Measurements from ENCODE around the gene ARID3A.

The ARID3A gene

DNA sequence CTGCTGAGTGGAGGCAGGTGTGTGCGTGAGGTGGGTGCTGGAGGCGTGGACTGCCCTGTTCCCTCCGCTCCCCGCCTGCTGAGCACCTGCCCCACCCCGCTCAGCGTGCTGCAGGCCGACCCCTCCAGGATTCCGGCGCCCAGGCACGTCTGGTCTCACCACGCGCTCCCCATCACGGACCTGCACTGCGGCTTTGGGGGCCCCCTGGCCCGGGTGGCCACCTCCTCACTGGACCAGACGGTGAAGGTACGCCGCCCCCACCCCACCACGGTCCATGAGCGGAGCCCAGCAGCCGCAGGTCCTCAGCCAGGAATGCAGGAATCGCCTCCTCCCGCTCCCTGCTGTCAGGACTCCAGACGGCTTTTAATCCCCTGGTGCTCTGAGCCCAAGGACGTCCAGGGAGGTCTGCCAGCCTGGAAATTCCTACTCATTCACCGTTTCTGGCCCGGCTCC, 64.3 kb downstream of the ARID3A start:
- no peak for DNase-seq

DNA sequence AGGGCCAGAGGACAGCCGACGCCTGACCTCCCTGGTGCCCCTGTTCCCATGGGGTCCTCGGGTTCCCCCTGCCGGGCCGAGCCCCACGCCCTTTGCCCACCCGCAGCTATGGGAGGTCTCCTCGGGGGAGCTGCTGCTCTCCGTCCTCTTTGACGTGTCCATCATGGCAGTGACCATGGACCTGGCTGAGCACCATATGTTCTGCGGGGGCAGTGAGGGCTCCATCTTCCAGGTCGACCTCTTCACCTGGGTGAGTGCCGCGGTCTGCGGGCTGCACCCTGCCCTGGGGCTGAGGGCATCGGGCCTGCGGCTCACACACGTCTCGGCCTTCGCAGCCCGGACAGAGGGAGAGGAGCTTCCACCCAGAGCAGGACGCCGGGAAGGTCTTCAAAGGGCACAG, 64.9 kb downstream of the ARID3A start:
- DNase-seq: no peak

- DNase-seq: no peak
These were observed 65.5 kb downstream of the ARID3A start for GRCh38 chr19:991174-991931.

- DNase-seq: no peak
These were observed 66.3 kb downstream of the ARID3A start for GRCh38 chr19:991932-992669.

- DNase-seq: no peak
These were observed 66.8 kb downstream of the ARID3A start for GRCh38 chr19:992670-993055.

- DNase-seq: no peak
These were observed 67.6 kb downstream of the ARID3A start for GRCh38 chr19:993361-993830.

GRCh38 chr19:993831-994393, 68.1 kb downstream of the ARID3A start:
- DNase-seq: no peak

DNA sequence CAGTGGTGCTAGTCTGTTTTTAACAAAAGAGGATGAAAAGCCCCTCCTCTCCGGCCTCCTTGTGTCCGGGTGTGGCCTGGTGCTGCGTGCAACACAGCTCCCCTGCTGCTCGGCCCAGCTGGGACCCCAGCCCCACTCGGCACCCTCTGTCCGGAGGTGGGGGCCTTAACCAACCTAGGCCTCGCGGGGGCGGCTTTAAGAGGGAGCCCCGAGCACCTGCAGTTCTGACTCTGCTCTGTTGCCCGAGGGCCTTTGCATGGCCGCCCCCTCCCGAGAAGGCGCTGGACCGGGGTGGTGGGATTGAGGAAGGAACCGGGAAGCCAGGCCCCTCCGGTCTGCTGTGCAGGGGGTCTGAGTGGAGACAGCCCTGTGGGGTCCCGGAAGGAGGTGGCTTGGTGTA, 68.7 kb downstream of the ARID3A start:
- DNase-seq: no peak

DNA sequence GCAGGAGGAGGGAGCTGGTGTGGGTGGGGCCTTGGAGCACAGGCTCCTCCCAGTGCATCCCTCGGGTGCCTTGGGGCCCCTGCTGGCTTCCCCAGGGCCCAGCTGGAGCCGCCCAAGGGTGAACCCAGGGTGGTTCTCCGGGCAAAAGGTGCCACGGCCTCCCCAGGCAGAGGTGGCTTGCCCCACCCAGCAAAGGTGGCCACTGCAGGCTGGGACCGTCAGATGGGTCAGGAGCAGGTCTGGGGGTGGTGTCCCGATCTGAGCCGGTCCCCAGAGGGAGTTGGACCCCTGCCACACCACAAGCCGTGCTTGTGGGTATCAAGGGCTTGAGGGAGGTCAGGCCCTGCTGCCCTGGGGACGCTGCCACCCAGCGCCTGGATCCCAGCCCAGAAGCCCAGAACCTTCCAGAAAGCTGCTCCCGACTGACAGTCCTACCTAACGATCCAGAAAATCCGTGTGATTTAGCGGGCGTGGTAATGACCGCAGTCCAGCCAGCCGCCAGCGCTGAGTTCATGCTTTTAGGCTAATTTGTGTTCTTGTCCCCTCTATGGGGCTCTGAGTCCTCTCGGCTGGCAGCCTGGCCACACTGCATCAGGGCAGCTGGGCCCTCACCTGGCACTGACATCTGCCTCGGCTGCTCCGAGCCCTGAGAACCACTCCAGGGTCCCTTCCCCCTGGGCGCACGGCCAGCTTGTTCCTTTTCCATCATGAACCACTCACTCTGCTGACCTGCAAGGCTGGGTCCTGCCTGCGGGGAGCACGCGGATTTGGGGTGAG, 69.4 kb downstream of the ARID3A start:
- peak in 1 of 14 donors; percentile 26 for DNase-seq

DNA sequence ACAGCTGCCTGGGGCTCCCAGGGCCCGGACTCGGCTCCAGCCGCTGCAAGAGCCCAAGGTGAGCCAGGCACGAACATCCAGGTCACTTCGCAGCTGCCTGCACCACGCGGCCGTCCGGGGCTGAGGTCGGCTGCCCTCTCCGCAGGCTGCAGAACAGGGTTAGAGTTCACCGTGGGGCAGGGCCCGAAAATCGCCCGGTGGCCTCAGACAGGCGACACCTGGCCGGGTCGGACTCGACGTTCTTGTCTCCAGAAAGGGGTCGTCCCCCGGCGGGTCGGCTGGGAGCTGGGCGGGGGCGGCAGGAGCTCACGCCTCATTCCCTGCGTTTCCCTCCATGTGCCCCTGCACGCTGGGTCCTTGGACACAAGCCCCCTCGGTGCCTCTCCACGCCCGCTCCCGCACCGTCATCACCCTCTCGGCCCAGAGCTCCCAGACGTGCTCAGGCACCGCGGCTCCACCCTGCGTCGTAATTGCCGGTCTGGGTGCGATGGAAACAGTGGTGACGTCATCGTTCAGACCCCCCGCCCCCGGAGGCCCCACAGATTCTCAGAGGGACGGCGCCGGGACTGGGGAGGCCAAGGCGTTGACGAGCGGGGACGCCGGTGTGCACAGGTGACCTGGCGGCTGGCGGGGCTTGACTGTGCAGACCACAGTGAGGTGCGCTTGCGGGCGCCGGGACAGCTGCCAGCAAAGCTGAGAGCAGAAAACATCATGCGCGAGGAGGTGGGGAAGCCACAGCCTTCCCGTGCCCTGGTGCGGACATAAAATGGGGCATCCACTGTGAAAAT, 70.4 kb downstream of the ARID3A start:
- peak in 1 of 14 donors; percentile 10 for DNase-seq

GRCh38 chr19:998064-998463, 72.2 kb downstream of the ARID3A start:
- DNase-seq: no peak

DNA sequence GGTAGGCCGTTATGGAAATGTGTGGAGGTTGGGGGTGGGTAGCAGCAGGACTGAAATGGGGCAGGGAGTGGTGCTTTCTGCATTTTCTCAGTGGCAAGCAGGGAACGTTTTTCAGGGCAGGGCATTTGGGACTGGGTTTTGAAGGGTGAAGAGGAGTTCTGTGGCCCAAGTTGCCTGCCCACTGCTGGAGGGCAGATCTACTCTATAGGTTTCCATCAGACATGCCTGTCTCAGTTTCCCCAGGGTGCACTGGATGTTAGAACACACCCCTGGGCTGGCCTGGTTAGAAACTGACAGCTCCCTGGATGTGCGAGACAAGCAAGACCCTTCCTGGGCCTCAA, 73.5 kb downstream of the ARID3A start:
- no peak for DNase-seq

DNA sequence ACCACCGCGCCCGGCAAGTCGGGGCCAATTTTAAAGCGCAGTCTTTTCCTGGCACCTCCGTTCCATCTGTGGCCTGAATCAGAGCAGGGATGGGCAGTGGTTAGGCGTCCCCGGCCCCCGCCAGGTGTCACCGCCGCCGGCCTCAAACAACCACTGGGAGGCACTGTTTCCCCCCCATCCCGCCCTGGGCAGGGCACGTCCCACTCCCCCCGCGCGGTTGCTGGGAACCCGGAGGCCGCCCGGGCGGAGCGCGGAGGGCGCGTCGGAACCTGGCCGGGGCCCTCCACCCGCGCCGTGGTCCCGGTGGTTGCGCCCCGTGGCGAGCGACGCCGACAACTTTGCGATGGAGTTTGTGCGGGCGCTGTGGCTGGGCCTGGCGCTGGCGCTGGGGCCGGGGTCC, 74.3 kb downstream of the ARID3A start, which contains the start of gene GRIN3B:
GRIN3B (plus strand) TSS at position 325 of the 400 bp plus-strand sequence; CDS start at position 344, 19 bp downstream.
- DNase-seq: no peak

DNA sequence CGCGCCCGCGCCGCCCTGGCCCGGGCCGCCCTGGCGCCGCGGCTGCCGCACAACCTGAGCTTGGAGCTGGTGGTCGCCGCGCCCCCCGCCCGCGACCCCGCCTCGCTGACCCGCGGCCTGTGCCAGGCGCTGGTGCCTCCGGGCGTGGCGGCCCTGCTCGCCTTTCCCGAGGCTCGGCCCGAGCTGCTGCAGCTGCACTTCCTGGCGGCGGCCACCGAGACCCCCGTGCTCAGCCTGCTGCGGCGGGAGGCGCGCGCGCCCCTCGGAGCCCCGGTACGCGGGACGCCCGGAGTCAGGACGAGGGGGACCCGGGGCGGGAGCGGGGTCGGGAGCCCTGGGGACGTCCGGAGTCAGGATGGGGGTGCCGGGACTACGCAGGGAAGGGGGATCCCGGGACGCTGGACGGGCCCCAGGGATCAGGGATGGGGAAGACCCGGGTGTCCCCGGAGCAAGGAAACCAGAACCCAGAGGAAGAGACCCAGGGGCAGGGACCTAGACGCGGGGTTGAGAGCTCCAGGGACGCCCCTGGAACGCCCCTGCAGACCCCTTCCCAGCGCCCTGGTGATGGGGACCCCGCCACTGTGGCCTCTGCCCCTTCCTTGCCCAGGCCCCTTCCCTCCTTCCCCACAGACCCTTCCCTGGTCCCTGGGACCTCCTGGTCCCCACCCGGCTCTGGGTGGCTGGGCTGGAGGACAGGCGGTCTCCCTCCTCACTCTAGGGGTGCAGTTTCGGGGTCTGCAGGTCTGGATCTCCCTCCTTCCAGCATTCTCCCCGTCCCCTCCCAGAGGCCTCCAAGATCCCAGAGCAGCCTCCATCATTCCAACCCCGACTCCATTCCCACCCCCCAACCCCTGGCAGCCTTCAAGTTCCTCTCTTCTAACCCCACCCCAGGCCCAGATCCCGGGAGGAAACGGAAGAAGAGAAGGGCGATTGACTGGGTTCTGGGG, 75.0 kb downstream of the ARID3A start:
- DNase-seq: no peak

- peak in 4 of 14 donors; percentile 2 to 42 (median 8) for DNase-seq
These were observed 75.8 kb downstream of the ARID3A start for GRCh38 chr19:1001538-1002166.

DNA sequence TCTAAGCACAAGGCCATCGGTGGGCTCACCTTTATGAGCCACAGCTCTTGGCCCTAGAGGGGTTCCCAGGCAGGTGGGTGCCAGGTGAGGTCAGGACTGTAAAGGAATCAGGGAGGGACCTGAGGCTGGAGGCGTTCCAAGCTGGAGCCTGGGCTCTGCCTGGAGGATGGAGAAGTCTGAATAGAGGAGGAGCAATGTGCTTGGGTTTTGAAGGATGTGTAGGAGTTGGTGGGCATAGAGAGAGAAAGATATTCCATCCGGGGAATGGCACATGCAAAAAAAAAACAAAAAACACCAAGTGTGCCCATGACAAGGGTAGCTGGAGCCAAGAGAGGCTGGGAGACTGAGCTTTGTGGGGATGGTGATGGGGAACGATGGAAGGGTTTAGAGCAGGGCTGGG, 76.8 kb downstream of the ARID3A start:
- no peak for DNase-seq

GRCh38 chr19:1003283-1003682, 77.4 kb downstream of the ARID3A start:
- DNase-seq: no peak

DNA sequence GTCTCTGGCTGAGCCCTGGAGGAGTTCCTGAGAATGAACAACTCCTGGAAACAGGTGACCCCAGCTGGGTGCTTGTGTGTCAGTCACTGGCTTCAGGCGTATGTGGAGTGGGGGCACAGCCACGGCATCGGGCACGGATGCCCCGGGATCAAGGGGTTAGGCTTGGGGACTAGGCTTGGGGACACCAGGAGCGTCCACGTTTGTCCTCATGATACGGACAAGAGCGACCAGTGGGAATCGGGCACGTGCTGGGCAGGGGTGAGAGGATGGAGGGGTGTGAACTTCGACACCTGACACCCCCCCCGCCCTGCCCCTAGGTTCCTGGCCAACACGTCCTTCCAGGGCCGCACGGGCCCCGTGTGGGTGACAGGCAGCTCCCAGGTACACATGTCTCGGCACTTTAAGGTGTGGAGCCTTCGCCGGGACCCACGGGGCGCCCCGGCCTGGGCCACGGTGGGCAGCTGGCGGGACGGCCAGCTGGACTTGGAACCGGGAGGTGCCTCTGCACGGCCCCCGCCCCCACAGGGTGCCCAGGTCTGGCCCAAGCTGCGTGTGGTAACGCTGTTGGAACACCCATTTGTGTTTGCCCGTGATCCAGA, 78.5 kb downstream of the ARID3A start:
- DNase-seq: no peak

GRCh38 chr19:1004803-1005664, 79.2 kb downstream of the ARID3A start:
- DNase-seq: no peak
